NCI-H524 treated with DMSO at 0.1 percent for 48 hours (cell line): ENCODE measurements around the gene AGAP5.

Experiments
- DNase-seq: peaks from one replicate; lab custom pipeline; 2025; lab: John Stamatoyannopoulos, UW

Gene AGAP5

DNA sequence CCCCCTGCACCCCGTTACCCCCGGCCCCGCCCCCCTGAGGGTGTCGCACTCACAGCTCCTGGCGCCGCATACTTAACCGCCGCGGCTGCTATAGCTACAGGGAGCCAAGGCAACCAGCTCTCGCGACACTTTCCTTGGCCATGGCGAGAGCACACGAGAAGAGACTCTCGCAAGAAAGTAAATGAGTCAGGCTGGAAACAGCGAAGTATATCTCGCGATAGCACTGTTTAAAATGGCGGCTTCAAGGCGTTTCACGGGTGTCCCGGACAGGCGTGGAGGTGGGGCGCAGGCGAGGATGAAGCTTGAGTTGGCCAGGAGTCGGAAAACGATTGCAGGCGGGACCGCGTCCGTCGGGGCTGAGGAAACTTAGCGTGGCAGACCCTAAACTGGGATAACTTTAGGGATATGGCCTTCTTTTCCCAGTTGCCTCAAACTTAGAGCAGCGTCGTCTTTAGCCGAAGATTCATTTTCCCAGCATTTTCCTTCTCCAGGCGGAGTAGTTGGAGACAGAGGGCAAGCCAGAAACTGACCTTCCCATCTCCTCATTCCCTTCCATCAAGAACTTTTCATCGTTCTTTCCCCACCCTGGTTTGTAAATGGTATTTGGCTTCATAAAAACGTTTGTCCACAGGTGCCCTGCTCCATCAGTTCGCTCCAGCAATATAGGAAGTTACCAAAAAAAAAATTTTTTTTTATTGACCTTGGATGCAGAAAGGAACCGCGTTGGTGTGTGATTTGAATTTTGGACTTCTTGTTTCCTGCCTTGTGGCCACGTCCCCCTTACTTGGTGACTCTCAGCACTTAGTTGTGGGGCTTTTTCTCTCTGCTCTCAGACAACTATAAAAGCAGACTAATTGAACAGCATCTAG is 71.8 kb downstream of the AGAP5 start:
- DNase-seq, result peak; percentile 60

DNA sequence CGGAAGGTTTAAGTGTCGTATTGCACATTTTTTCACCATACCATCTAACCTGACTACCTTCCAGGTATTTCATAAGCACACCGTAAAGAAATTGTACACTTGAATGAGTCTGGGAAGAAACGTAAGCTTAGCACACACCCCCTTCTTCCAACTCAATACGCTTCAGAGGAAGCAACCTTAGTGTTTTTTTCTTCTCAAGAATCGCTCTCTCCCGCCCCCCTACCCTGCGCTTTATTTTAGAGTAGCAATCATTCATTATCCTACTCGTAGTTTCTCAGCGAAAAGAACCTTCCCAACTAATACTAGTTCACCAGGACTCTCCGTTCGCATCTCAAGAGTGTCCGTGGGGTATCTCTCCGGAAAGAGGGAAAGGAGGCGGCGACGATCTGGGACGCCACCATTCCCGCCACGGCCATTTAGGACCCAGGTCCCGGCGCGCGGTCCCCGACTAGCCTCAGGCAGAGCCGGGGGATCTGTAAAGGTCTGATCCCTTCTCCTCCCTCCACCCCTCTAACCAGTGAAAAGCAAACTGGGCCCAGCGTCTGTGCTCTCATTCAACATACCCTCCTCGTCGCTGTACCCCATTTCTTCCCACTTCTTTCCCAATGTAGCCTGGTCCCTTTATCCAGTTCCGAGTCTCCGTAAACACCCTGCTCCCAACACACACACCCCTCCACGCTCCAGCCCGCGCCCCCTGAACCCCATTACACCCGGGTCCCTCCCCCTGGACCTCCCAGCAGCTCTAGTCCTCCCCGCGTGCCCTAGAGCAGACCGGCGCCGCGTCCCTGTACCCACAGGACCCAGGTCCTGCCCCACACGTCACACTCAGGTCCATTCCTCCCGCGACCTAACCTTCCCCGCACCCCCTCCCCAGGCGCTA is 72.7 kb downstream of the AGAP5 start:
- no peak for DNase-seq
